HG03565 (cell line): Measurements from ENCODE around the gene GRIK4.

ENCODE experiments used
- ATAC-seq: cut with Tn5 transposase; IDR thresholded peaks from one replicate; pipeline ENCODE4 v1.9.1; 2021; ENCODE audit warnings: mild to moderate bottlenecking, moderate library complexity; ENCODE audit not compliant: unreplicated experiment

Gene GRIK4

GRCh38 chr11:120505801-120506425 is 5.6 kb upstream of the GRIK4 start:
- no peak for ATAC-seq

GRCh38 chr11:120509346-120510053 is 2.0 kb upstream of the GRIK4 start:
- ATAC-seq: no peak

DNA sequence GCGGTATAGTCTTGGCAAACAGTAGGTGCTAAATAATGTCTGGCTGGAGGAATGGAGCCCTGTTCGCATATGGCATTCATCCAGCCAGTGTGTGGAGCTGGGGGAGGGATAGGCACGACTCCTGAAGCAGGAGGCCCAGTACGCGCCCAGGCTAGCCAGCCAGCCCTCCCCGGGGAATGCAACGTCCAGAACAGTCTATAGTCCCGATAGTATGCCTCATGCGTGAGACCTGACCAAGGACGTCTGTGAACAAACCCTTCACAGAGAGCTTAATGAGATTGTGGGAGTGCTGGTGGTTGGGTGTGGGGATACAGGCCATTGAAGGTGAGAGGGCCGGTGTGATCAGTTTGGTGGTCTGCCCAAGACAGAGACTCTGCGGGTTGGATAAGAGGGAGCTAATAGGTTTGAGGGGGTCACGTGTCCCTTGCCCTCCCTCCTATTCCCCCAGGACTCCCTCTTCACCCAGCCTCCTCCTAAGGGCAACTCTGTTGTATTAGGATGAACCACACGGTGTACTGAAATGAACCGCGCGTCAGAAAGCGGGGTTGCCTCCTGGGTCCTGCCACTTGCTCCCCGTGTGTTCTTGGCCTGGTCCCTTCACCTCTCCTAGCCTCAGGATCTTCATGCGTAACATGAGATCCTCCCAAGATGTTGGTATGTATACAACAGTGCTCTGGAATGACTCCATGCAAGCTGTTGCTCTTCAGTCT is 987 bp upstream of the GRIK4 start:
- ATAC-seq: no peak

GRCh38 chr11:120511820-120512738 is 531 bp downstream of the GRIK4 start:
- ATAC-seq: no peak

- no peak for ATAC-seq
These were observed 1.3 kb downstream of the GRIK4 start for GRCh38 chr11:120512739-120513435.

DNA sequence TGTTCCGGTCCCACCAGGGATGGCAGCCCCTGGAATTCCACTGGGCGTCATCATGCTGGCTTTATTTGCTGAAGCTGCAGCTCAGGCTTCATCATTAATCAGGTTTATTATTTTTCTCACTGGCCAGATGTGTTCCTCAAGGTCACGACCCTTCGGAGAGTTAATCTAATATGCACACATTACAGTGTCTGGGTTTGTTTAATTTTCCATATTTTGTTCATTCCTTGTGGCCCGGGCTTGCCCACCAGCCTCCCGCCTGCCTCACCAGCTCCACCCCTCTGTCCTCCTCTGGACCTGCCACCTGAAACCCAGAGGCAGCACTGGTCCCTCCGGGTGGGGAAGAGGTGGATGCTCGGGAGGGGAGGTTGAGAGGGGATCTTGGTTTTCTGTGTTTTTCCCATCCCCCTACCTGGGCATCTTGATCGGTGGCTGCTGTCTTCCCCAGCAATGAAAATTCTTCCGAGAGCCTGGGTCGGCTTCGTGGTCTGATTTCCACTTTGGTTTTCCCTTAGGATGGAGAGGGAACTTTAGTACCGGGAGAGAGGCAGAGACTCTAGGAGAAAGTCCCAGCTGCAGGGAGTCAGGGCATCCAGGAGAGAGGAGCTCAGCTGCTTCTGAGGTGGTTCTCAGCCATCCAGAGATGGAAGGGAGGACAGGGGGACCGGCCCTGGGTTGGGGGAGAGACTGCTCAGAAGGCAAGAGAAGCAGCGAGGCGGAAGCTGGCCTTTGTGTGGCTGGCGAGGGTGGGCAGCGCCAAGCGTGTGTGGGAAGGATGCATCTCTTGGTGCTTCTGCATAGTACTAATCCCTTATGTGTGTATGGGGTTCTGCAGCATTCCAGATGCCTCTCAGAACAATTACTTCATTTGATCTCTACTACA is 2.1 kb downstream of the GRIK4 start:
- ATAC-seq: no peak

DNA sequence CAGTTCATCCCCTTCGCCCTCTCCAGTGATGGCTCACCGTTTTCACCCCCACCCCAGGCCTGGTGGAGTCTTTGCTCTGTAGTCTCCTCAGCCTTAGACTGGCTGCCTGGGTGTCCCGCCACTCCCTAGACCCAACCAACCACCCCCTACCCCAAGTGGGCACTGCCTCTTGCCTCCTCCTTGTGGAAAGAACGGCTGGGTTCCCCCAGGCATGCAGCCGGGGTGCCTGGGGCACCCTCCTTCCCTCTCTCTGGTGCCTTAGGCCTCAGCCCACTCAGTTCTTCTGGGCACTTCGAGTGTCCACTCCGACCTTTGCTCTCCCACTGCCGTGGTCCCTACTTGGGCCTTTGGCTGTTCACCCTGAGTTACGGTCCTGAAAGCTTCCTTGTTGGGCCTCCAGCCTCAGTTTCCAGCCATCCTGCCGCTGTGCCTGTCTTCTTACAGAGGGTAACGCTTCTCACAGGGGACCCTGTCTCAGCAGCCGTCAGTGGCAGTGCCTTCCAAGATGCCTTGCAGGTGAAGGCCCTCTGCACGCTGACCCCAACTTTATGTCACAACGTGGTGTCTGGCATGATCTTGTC is 3.1 kb downstream of the GRIK4 start:
- no peak for ATAC-seq

DNA sequence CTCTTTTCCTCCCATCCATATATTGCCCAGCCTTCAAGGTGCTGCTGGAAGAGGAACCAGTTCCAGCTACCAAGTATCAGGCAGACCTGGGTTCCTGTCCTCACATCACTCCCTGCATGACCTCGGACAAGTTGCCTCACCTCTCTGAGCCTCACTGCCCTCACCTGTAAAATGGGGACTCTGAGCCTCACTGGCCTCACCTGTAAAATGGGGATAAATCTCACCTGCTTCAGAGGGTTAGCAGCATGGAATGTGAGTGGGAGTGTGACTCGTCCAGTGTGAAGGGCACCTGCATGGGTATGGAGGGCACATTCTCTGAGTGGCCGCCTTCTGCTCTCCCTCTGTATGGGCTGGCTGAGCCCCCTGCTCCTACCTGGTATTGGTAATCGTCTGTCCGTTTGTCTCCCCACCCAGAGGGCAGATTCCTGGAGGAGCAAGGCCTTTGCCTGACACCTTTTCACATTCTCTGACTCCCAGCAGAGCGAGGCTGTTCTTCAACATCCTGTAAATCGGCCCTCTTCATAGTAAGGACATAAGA is 3.7 kb downstream of the GRIK4 start:
- no peak for ATAC-seq

- ATAC-seq: no peak
These were observed 5.2 kb downstream of the GRIK4 start for GRCh38 chr11:120516461-120517389.

GRCh38 chr11:120517390-120517761 is 5.8 kb downstream of the GRIK4 start:
- no peak for ATAC-seq

DNA sequence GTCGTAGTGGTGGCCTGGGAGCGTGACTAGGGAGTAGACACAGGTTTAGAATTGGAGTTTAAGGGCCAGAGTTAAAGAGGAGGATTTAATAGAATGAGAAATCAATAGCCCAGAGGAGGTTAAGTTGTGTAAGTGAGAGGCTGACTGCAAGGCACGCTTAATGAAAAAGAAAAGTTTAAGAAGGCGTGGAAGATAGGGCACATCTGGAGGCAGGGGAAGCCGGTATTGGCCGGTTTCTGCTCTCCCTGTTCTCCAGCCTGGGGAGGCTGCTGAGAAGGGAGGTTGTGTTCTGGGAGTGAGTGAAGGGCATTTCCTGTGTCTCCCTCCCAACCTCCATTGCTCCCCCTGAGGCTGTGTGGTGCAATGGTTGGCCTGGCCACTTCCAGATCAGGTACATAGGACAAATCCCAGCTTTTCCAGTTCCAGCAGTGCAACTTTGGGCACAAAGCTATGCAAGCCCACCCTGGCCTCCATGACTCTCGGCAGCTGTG is 6.3 kb downstream of the GRIK4 start:
- ATAC-seq: no peak

GRCh38 chr11:120518356-120518755 is 6.8 kb downstream of the GRIK4 start:
- no peak for ATAC-seq

GRCh38 chr11:120519474-120519873 is 7.9 kb downstream of the GRIK4 start:
- ATAC-seq: no peak

- ATAC-seq: no peak
These were observed 8.7 kb downstream of the GRIK4 start for GRCh38 chr11:120520091-120520822.

DNA sequence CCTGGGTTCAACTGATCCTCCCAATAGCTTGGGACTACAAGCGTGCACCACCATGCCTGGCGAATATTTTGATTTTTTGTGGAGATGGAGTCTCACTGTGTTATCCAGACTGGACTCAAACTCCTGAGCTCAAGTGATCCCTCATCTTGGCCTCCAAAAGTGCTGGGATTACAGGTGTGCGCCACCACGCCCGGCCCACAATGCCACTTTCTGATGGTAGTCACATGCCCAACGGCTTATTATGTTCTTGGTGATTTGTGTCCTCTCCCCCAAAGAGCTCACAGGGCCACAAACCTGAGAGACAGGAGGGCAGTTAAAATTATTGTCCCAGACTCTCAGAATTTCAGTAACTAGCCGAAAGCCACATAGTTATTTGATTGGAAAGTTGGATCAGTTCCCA is 9.6 kb downstream of the GRIK4 start:
- no peak for ATAC-seq

GRCh38 chr11:120522021-120522420 is 10.5 kb downstream of the GRIK4 start:
- no peak for ATAC-seq

GRCh38 chr11:120522736-120523135 is 11.2 kb downstream of the GRIK4 start:
- ATAC-seq: no peak
